HG02870 (cell line): ENCODE measurements around the gene ICA1.

Experiments used
- ATAC-seq: cut with Tn5 transposase; IDR thresholded peaks from one replicate; pipeline ENCODE4 v1.9.1; 2021; ENCODE audit warnings: mild to moderate bottlenecking, moderate library complexity; ENCODE audit not compliant: unreplicated experiment

Gene ICA1

GRCh38 chr7:8165150-8165549, 96.8 kb downstream of the ICA1 start:
- ATAC-seq, result no peak

GRCh38 chr7:8162181-8162580, 99.8 kb downstream of the ICA1 start:
- no peak for ATAC-seq

GRCh38 chr7:8161364-8161828, 100.6 kb downstream of the ICA1 start:
- ATAC-seq, result no peak

GRCh38 chr7:8160779-8161345, 101.1 kb downstream of the ICA1 start:
- no peak for ATAC-seq

- no peak for ATAC-seq
These were observed 101.7 kb downstream of the ICA1 start for GRCh38 chr7:8160250-8160649.

- no peak for ATAC-seq
These were observed 102.4 kb downstream of the ICA1 start for GRCh38 chr7:8159595-8159994.

GRCh38 chr7:8157296-8157695, 104.7 kb downstream of the ICA1 start:
- no peak for ATAC-seq

- no peak for ATAC-seq
These were observed 106.1 kb downstream of the ICA1 start for GRCh38 chr7:8155836-8156235.

GRCh38 chr7:8154272-8154671, 107.7 kb downstream of the ICA1 start:
- no peak for ATAC-seq

- ATAC-seq, result no peak
These were observed 109.3 kb downstream of the ICA1 start for GRCh38 chr7:8152489-8153192.

GRCh38 chr7:8151161-8151725, 110.7 kb downstream of the ICA1 start:
- ATAC-seq, result no peak

GRCh38 chr7:8149222-8149621, 112.7 kb downstream of the ICA1 start:
- peak; percentile 68 for ATAC-seq

GRCh38 chr7:8147760-8148463, 114.1 kb downstream of the ICA1 start:
- no peak for ATAC-seq

GRCh38 chr7:8146788-8147413, 115.1 kb downstream of the ICA1 start:
- ATAC-seq, result no peak

- ATAC-seq, result no peak
These were observed 115.7 kb downstream of the ICA1 start for GRCh38 chr7:8146106-8146787.

GRCh38 chr7:8144856-8145255, 117.1 kb downstream of the ICA1 start:
- ATAC-seq, result no peak

- ATAC-seq, result peak; percentile 65
These were observed 118.7 kb downstream of the ICA1 start for GRCh38 chr7:8143151-8143874.

- no peak for ATAC-seq
These were observed 119.5 kb downstream of the ICA1 start for GRCh38 chr7:8142477-8142876.

- ATAC-seq, result no peak
These were observed 120.9 kb downstream of the ICA1 start for GRCh38 chr7:8141070-8141469.
